Ovary (tissue), 3 donors: ENCODE data around the gene ARHGEF37.

ENCODE experiments used
- CTCF ChIP-seq, 3 donors: fragments of 450-650 bp in 2 of 3; fragments of 200-600 bp in 1 of 3; IDR thresholded peaks; one replicate each; pipeline versions ENCODE4 v1.5.1 to v1.8.0; 2016 to 2022; ENCODE audit warnings: antibody characterized with exemption in 3 of 3, mild to moderate bottlenecking in 1 of 3
- EP300 ChIP-seq: sonication (generic); formaldehyde crosslinking; IDR thresholded peaks from one replicate; pipeline ENCODE4 v1.6.1; 2017; ENCODE audit warnings: antibody characterized with exemption
- POLR2A ChIP-seq: fragments of 450-650 bp; IDR thresholded peaks from one replicate; pipeline ENCODE4 v1.6.1; 2017; ENCODE audit warnings: antibody characterized with exemption, mild to moderate bottlenecking, moderate library complexity
- donor health status: DM: no; HTN: no; CAD: no.

- TF ChIP-seq POLR2A (no peak), EP300 (no peak), CTCF (IDR thresholded peaks at IDR 0.05) (no peak)
These were observed 90.2 kb downstream of the ARHGEF37 start for GRCh38 chr5:149671544-149671943.
